NCI-H2029 (cell line): ENCODE data around the gene MGLL.

Experiments used
- DNase-seq: peaks from one replicate; lab custom pipeline; 2025; lab: John Stamatoyannopoulos, UW

Gene MGLL

DNA sequence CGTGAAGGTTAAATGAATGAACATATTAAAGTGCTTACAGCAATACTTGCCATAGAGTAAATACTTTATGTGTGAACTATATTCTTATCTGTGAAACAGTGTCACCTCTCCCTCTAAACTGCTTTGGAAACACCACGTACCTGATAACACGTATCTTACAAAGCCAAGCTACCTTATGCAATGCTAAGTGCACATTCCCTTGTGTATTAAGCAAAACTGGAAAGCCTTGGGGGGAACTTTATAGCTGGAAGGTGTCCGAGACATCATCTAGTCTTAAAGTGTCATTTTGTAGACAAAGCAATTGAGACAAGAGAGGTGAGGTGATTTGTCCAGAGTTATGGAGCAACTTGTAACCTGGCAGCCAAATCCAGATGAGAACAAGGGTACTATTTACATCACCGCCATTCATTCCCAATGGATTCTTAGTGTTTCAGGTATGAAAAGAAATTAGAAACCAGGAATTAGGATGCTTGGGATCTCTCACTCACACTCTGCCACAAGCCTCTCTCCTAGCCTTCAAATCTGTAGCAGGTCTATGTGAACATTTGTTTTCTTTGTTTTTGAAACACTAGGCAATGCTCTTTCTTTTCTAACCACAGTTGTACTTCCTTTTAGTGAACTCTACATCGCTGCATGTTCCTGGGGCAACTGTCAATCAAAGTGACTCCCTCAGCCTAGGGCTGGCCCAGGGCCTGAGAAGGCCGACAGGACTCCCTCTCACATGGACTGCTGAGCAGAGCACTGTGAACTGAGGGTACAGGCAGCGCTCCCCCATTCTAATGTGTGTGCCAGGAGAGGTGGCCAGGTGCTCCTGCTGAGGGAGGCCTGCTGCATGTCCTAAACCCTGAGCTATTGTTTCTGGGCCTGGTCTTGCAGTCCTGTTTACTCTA lies 13.9 kb upstream of the MGLL start:
- no peak for DNase-seq

GRCh38 chr3:127834771-127835170 lies 12.5 kb upstream of the MGLL start:
- DNase-seq = no peak

DNA sequence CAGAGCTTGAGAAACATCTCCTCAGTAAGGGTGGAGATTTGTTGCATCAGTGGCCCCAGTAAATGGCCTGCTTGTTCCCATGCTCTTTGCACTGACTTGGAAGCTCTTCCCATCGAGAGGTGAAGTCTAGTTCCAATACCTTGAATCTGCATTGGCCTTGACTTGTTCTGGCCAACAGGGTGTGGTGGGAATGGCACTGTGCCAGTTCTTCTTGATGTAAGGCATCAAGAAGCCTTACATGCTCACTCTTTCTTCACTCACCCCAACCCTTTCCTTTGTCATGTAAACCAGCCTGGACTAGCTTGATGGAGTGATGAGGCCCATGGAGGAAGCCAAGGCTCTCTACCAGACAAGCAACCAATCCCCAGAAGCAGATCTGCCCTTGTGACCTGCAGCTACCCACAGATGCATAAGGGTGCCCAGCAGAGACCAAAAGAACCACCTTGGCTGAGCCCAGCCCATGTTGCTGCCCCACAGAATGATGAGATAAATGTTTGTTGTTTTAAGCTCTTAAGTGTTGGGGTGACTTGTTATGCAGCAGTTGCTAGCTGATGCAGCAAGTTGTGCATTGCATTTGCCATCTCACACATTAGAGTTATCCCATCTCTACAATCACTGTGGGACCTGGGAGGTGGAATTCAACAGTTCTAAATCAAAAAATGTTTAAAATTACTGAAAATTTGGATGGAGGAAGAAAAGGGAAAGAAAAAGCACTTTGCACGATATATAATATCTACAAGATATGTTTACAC lies 11.1 kb upstream of the MGLL start:
- no peak for DNase-seq

GRCh38 chr3:127831723-127832172 lies 9.4 kb upstream of the MGLL start:
- peak; percentile 59 for DNase-seq

DNA sequence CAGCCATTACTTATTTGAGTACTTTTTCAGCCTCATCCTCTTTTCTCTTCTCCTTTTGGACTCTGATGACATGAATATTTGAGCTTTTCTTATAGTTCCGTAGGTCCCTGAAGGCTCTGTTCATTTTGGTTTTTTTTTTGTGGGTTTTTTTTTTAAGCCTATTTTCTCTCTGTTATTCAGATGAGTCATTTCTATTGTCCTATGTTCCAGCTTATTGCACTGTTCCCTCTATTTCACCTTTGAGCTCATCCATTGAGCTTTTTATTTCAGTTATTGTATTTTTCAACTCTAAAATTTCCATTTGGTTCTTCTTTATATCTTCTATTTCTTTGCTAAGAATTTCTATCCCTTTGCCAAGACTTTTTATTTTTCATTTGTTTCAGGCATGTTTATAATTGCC lies 7.2 kb upstream of the MGLL start:
- no peak for DNase-seq

DNA sequence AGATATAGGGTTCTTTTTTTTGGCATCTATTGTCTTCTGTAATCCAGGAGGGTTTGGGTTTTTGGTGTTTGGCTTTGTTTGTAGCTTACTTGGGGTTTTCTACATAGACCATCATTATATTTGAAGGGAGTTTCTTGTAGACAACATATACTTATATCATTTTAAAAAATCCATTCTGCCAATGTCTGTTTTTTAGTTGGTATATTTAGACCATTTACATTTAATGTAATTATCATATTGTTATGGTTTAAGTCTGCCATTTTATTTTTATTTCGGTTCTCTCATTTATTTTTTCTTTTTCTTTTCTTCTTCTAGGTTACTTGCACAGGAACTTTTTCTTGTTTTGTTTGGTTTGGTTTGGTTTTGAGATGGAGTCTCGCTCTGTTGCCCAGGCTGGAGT lies 5.5 kb upstream of the MGLL start:
- DNase-seq = no peak

DNA sequence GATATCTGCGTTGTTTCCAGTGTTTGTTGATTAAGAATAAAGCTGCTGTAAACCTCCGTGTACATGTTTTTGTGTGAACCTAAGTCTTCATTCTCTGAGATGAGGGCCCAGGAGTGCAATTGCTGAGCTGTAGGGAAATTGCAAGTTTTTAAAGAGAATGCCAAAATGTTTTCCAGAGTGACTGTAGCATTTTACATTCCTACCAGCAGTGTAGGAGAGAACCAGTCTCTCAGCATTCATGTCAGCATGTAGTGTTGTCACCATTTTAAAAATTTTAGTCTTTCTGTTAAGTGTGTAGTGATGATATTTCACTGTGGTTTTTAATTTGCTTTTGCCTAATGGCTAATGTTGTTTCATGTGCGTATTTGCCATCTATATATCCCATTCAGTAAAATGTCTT lies 3.4 kb upstream of the MGLL start:
- DNase-seq = no peak

GRCh38 chr3:127824151-127824825 lies 2.0 kb upstream of the MGLL start:
- DNase-seq = no peak

GRCh38 chr3:127823426-127823857 lies 1.1 kb upstream of the MGLL start:
- DNase-seq = no peak

- no peak for DNase-seq
Observed at GRCh38 chr3:127822682-127823425, 539 bp upstream of the MGLL start.

DNA sequence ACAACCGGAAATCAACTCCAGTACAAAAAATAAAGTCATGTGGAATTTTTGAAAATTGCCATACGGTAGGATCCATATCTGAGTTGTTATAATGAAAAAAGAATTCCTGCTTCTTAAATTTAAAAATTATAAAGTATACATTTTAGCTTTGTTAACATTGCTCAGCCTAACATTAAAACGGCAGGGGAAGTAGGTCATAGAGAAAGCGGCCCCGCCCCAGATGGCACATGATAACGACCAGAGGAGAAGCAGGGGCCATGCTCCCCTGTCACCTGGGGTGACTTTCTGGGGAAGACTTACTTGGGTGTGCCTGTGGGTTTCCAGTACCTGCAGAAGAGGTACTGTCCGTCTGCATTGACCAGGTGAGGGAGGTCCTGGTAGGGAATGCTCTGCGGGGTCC lies 921 bp downstream of the MGLL start:
- peak; percentile 22 for DNase-seq

GRCh38 chr3:127820826-127821313 lies 1.4 kb downstream of the MGLL start:
- DNase-seq = peak; percentile 94

DNA sequence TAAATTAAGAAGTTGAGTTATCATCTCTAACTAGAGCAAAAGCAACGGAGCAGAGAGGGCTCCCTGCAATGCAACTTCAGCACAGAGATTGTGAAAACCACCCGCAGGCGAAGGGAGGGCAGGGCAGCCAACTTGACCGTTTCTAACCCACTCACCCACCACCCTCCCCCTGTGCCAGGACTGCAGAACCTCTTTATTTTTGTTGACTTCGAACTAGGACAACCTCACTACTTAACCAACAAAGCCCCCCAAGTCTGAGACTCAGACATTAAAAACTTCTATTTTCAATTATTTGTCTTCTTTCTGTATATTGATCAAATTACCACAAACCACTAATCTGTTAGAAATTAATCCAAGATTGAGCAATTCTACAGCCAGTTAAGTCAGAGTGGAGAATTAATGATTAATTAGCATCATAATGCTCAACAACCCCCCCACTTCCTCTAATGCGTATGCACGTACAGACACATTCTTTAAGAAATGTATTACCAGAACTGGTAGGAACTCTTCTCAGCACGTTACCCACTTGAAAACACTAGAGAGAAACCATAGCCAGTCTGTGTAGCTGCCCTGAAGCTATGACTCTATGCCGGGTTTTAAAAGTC lies 2.0 kb downstream of the MGLL start:
- DNase-seq = no peak

DNA sequence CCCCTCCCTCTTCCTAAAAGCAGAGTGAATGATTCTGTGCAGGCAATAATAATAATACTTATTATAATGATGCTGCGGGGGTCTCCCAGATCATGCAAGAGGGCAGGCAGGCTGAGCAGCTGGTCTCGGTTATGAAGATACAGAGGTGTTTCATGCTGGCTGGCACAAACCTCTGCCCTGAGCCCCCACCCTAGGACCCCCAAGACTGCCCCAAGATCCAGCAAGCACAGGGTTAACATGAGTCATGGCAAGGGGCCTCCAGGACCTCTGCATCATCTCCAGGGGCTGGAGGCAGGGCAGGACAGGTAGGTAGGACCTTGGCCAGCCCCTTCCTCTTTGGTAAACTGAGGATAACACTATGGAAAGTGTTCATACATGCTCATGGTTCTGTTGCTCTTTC lies 2.7 kb downstream of the MGLL start:
- no peak for DNase-seq

DNA sequence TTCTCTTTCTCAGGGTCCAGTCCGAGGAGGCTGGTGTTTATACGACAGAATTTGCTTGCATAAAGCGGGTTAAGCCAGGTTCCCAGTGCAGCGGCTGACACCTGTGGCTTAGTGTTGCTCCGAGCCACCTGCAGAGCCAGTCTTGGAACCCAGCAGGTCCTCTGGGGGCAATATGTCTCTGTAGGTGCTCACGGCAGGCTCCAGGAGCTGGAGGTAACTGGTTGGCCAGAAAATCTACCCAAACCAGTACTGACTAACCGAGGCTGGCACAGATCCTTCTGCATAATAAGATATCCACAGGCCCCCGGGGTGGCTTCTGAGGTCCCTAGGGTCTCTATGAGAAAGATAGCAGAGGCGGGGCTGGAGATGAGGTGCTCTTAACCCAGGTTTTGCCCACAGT lies 3.2 kb downstream of the MGLL start:
- DNase-seq = peak; percentile 66

- no peak for DNase-seq
Observed at GRCh38 chr3:127817406-127817841, 4.9 kb downstream of the MGLL start.

- DNase-seq = no peak
Observed at GRCh38 chr3:127816783-127817405, 5.4 kb downstream of the MGLL start.

DNA sequence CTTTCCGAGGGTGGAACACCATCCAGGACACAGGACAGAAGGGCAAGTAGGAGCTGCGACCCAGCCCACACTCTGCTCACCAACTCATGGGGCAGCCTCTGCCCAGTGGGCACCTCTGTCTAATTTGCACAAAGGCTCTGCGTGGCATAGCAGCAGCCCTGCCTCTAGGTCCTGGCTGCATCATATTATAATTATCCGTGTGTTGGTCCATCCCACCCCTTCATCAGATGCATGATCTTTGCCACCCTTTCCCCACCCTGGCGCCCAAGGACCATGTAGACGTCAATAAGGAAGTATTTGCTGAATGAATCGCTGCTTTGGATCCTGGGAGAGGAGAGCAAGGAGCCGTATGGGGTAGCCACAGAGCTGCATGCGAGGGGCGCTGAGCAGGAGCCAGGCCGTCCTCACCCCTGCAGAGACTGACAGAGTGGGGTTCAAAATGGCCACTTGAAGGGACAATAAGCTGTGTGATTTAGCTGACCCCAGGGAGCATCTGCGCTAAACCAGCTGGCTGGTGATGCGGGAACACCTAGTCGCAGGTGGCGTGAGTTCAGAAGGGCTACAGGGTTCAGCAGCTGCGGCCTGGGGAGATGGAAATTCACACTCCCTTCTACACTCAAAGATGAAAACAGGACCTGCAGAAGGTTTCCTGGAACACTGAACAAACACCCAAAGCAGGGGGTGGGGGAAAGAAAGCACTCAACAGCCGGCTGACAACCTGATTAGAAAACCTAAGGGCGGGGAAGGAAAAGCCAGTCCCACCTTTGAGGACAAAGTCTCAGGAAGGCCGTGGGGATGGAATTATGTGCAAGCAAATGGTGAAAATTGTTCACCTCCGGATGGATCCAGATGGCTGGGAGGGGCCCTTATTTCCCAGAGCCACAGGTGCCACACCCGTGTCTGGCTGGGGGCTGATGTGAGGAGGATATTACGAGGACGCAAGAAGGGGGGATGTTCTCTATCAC lies 6.4 kb downstream of the MGLL start:
- DNase-seq = peak; percentile 60

DNA sequence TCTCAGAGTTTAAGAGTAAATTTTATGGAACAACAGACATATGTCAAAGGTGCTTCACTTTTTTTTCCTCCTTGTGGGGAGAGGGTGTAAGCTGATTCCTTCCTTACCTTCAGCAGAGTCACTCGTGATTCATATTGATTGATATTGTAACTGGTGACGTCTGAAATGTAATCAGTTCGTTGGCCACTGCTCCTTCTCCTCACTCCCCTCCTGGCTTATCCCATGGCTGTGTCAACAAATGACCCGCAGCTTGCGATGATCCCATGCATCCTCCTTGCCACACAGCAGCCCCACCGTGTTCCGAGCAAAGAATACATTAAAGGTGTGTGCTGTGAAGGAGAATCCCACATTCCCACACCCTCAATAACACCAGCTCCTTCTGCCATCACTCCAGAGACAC lies 7.3 kb downstream of the MGLL start:
- DNase-seq = no peak
